HG03045 (cell line): ENCODE results near the gene UCK2.
"Not testable (repeated sequence)": the region's sequence is repeated elsewhere in the genome, so short reads cannot be mapped to it uniquely, and the experiment has no call there.

ENCODE experiments used
- ATAC-seq: cut with Tn5 transposase; IDR thresholded peaks from one replicate; pipeline ENCODE4 v1.9.1; 2021; ENCODE audit warnings: mild to moderate bottlenecking, moderate library complexity; ENCODE audit not compliant: unreplicated experiment

The UCK2 gene

DNA sequence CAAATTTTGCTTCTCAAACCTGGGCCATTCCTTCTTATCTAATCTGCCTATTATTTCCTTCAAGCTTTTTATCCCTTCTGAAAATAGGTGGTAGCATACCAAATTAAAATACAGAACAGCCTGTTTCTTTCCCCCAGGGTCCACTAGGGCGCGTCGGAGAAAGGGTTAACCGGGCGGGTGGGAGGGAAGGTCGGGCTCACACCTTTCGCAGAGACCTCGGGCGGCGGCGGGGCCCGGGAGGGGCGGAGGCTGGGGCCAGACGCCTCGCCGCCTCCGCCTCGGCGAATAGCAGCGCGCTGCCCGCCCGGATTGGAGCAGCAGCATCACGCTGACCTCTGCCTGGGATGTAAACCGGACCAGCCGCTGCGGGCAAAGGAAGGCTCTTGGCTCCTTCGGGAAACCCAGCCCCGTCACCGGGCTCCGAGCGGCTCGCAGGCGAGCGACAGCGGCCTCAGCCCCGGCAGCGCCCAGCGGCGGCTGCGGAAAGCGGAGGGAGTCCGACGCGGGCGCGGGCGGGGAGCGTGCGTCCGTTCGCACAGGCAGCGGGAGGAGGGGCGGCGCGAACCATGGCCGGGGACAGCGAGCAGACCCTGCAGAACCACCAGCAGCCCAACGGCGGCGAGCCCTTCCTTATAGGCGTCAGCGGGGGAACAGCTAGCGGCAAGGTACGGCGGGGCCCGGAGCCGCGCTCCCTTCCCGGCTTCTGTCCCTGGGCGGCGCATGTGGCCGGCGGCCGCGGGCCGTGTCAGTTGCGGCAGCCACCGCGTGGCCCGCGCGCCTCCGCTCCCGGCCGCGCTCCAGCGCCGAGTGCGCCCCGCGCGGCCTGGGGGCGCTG is at the start of gene UCK2:
TSS of gene UCK2 (plus strand) at position 347 of the 835 bp plus-strand sequence. CDS start at position 567, 220 bp downstream.
- peak; percentile 74 for ATAC-seq

DNA sequence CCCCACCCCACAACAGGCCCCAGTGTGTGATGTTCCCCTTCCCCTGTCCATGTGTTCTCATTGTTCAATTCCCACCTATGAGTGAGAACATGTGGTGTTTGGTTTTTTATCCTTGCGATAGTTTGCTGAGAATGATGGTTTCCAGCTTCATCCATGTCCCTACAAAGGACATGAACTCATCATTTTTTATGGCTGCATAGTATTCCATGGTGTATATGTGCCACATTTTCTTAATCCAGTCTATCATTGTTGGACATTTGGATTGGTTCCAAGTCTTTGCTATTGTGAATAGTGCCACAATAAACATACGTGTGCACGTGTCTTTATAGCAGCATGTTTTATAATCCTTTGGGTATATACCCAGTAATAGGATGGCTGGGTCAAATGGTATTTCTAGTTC is 49.2 kb upstream of the UCK2 start:
- ATAC-seq = not testable (repeated sequence)

DNA sequence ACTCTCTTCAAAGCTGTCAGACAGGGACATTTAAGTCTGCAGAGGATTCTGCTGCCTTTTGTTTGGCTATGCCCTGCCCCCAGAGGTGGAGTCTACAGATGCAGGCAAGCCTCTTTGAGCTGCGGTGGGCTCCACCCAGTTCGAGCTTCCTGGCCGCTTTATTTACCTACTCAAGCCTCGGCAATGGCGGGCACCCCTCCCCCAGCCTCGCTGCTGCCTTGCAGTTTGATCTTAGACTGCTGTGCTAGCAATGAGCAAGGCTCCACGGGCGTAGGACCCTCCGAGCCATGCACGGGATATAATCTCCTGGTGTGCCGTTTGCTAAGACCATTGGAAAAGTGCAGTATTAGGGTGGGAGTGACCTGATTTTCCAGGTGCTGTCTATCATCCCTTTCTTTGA is 43.9 kb upstream of the UCK2 start:
- not testable (repeated sequence) for ATAC-seq

DNA sequence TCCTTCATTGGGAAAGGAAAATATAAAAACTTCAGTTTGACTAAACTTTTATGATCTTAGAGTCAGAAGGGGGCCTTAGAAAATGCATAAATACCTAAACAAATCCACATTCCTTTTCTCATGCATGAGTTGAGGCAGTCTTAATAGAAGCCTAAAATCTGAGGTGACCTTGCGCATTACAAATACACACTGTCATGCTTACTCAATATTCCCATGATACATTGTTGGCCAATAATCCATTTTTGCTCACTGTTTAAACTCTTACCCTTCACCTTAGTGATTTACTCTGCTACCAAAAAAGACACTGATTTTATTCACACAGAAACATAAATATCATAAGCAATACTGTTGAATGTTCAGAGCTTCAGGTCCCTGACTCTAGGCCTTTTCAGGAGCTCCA is 39.7 kb upstream of the UCK2 start:
- ATAC-seq = no peak

DNA sequence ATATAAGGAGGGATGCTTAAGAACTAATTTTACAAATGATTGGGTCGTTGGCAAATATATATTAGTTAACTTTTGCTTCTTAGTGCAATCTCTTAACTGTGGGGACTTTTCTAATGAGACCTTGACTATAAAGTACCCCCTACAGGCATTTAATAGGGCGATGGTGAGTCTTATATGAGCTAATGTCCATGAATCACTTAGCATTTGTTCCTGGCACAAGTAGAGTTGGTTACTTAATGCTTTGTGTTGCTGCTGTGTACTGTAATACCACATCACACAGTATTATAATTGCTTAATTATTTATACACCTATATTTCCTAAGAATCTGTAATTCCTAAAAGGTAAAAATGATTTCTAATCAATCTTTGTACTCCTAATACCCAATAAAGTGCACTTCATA is 33.5 kb upstream of the UCK2 start:
- no peak for ATAC-seq

DNA sequence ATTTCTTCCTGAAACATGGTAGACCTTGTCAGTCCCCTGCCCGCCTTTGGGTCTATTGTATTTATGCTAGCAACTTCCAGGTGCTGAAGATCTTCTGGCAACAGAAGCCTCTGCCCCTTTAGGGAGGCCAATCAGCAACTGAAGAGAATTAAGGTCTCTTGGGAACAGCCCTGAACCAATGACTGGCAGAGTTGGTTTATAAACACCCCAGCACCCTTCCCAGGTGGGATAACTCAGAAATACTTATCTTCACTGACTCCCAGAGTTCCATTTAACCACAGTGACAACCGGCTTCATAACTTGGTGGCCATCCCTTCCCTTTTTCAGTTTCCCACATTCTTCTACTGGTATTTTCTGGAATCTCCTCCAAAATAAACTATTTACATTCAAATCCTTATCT is 31.5 kb upstream of the UCK2 start:
- no peak for ATAC-seq

DNA sequence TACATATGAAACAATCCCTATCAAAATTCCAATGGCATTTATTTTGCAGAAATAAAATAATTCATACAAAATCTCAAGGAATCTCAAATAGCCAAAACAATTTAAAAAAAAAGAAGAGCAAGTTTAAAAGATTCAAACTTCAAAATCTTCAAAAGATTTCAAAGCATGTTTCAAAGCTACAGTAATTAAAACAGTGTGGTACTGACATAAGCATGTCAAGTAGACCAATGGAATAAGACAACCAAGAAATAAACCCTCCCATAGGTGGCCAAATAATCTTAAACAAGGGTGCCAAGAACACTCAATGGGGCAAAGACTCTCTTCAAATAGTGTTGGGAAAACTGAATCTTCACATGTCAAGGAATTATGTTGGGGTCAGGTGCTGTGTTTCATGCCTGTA is 28.0 kb upstream of the UCK2 start:
- no peak for ATAC-seq

DNA sequence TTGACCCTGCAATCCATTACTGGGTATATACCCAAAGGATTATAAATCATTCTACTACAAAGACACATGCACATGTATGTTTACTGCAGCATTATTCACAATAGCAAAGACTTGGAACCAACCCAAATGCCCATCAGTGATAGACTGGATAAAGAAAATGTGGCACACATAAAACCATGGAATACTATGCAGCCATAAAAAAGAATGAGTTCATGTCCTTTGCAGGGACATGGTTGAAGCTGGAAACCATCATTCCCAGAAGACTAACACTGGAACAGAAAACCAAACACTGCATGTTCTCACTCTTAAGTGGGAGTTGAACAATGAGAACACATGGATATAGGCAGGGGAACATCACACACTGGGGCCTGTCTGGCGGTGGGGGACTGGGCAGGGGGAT is 22.9 kb upstream of the UCK2 start:
- not testable (repeated sequence) for ATAC-seq

DNA sequence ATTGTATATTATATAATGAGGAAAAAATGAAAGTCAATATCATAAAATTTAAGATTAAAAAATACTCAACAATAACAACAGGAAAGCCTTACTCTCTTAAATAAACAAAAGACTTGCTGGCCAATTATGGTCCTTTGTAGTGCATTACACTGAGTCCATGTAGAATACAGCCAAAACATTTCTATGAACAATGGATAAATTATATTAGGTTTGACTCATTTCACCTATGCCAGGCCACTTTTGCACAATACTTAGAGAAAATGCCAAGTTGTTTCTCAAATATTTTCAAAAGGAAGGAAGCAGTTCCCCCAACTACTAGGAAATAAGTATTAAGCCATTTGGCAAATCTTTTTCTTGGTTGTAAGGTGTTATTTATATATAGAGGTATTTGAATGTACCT is 19.8 kb upstream of the UCK2 start:
- ATAC-seq = no peak

DNA sequence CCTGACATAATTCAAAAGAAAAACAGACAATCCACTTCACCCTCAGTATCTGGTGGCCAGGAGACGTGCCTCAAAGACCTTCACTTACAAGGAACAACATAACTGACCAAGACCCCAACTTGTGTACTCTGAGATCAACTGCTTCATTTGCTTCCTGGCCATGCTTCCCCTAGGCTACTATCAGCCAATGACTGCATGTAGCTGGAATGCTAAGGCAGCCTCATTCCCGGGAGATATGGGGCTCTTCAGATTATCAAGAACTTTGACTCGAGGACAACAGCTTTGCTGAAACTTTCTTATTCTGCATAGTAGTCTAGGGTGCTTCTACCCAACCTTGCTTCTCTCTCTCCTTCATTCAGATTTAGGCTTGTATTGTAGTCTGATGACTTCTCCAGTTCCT is 11.7 kb upstream of the UCK2 start:
- no peak for ATAC-seq

DNA sequence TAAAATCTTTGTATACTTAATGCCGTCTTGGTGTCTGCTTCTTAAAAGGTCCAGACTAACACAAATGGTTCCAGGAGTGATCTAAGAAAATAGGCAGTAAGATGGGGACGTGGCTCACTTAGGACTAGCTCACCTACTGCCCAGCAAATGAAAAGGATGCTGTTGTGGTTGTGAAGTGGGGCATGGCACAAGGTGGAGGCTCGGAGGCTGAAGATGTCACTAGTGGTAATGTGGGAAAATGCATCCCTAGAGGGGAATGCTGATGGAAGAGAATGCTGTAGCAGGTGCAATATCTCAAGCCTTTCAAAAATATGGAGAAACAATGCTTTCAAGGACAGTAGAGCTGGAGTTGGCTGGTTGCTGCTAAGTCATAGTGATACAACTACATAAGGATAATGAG is 11.3 kb upstream of the UCK2 start:
- ATAC-seq = no peak

DNA sequence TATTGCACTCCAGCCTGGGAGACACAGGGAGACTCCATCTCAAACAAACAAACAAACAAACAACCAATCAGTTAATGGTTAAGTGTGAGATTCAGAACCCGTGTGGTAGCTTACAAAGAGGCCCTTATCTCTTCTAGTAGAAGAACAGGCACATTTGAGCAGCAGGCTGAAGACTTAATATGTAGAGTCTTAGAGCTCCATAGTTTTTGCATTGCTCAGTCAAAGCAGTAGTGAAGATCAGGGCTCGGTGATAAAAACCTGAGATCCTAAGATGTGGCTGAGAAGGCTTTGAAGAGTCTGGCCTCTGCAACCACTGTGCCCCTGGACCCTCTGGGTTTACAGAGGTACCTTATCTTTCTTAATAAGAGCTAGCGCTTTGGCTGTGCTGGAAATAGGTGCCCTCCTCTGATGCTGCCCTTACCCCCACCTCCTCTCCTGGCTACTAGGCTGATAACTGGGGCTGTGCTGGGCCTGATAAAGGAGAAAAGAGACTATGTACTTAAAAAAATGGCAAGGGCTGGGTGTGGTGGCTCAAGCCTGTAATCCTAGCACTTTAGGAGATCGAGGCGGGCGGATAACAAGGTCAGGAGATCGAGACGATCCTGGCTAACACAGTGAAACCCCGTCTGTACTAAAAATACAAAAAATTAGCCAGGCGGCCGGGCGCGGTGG is 10.5 kb upstream of the UCK2 start:
- ATAC-seq = no peak

DNA sequence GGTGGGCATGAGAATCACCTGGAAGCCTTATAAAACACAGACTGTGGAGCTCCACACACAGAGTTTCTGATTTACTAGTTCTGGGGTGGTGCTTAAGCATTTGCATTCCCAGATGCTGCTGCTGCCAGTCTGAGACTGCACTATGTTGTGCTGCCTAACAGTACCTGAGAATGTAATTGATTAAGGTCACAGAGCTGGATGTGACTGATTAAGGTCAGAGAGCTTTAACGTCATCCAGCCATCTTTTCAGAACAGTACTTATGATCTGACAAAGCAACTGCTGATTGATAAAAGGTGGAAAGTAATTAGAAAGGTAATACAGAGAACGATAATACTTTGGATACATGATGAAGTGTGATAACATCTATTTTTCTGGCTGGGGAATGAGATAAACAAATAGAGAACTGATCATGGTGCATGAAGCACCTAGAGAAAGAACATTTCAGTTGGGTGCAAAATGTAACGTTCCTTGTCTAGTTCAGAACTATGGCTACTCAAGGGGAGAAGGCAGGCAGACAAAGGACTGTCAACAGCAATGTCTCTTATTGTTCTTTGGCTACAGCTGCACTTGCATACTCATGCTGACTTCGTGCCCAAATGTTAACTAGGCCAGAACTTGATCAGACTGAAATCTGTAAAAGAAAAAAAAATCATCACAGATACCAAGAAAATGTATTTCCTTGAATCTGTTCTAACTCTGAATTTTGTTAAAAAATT is 3.7 kb upstream of the UCK2 start:
- ATAC-seq = no peak

DNA sequence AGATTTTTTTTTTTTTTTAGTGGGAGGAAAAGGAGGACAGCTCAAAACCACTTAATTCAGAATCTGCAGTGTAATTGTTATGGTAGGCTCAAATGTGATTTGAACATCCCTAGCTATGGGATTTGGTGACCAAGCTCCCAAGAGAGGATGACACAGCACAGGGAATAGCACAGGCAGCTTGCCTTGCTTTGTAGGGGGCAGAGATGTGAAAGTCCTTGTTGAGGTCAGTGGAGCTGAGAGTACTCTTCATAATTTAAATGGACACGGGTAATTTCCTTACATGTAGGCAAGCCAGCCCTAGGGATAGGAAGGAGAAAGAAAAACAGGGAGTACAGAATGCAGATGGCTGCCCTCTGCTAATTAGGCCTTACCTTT is 3.2 kb upstream of the UCK2 start:
- no peak for ATAC-seq

DNA sequence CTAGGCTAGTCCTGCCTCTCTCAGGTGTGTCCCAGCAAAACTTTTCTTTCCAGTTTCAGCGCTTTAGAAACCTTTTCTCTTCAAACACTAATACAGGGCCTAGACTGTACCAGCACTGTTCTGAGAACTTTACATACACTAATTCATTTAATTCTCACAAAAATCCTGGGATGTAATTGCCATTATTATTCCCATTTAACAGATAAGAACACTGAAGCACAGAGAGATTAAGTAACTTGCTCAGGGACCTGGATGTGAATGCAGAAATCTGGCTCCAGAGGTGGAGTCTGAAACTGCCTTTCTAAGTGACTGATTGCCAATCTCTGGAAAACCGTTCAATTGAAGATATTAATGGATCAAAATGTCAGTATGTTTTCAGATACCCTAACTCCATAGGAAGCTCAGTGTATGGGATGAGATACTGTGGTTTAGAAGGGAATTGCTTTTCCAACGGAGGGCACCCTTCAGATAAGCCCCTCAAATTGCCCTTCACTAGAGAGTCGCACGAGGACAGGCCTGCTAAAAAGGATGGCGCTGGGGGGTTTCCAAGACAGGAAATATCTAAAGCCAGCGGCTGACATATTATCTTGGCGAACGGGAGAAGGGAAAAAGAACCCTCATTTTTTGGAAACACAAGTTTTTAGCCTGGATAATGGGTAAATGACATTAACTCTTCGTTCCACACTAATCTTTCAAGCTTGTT is 698 bp upstream of the UCK2 start:
- ATAC-seq = no peak

DNA sequence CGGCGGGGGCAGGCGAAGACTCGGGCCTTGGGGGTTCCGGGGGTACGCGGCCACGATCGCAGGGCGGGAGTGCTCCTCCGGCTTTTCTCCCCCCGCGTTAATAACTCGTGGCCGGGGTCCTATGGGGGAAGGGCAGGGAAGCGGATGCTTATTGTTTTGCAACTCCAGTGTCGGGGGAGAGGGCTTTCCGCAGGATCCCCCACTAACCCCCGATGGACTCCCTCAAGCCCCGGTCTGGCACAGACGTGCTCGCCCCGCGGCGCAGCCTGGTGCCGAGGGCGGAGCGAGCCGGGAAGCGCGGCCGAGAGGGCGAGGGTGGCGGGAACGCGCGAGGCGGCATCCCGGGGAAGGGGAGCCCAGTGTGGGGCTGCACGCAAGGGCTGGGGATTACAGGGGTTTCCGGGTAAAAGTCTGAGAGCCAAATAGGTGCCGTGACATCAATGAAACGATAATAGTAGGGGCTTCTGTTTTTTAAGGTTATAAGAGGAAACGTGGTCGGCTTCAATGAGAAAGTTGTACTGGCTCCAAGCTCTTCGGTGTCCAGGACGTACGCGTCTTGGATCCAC is 772 bp downstream of the UCK2 start:
- ATAC-seq = peak; percentile 40

DNA sequence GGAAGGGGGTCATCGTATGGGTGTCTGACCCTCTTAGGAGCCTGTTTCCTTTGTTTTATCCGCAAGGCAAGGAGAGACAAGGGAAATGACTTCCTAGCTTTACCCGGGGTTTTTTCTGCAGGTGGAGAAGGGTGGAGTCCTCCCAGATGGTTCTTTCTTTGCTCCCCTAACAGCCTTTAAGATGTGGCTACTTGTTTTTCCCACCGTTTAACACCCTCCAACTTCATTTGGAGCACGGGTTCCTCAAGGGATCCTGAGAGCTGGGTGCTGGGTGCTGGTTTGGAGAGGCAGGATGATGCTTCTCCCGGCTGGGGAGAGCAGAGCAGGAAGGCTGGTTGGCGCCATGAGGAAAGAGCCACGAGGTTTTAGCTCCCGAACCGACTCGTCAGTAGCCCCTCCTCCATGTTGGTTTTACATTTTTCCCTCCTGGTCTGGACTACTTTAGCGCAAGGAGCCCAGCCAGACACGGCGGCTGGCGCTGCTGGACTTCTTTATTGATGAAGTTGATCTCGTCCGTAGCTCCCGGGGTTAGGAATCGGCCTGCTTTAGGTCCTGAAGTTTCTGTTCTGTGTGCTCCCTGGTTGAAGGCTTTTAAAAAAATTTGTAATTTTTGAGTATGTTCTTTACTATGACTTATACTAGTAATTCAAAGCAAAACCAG is 1.4 kb downstream of the UCK2 start:
- peak; percentile 5 for ATAC-seq

DNA sequence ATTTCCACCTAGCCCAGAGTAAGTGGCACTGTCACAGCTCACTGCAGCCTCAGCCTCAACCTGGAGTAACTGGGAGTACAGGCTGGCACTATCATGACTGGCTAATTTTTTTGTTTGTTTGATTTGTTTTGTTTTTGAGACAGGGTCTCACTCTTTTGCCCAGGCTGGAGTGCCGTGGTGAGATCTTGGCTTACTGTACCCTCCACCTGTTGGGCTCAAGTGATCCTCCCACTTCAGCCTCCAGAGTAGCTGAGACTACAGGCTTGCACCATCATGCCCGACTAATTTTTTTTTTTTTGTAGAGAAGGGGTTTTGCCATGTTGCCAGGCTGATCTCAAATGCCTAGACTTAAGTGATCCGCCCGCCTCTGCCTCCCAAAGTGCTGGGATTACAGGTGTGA is 2.5 kb downstream of the UCK2 start:
- ATAC-seq = no peak

DNA sequence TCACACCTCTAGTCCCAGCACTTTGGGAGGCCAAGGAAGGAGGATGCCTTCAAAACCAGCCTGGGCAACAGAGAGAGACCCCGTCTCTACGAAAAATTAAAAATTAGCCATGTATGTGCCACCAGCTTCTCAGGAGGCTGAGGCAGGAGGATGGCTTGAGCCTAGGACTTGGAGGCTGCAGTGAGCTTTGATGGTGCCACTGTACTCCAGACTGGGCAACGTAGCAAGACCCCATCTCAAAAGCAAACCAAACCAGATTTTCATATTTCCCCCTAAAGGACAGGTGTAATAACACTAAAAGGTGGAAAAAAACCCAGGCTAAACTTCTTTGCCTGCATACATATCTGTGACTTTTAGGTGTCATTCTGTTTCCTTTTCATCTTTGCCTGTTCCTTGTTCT is 3.7 kb downstream of the UCK2 start:
- ATAC-seq = no peak

DNA sequence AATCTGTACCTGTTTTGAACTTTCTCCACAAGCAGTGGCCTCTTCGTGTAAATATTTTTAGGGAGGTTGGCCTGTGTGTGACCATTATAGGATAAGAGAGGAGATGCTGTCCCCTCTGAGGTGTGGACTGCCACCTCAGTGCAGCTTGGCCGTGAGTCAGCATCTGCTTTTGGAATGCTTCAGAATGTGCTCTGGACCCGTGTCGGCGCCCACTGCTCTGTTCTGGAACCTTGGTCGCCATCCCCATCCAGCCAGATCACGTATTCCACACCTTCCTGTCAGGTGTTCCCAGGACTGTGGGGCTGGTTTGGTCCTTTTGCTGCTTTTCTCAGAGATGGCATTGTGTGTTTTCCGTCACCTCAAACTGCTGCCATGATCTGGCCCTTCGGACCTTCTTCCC is 5.5 kb downstream of the UCK2 start:
- no peak for ATAC-seq
